ENCODE measurements around the gene MCF2L2.

Gene MCF2L2

DNA sequence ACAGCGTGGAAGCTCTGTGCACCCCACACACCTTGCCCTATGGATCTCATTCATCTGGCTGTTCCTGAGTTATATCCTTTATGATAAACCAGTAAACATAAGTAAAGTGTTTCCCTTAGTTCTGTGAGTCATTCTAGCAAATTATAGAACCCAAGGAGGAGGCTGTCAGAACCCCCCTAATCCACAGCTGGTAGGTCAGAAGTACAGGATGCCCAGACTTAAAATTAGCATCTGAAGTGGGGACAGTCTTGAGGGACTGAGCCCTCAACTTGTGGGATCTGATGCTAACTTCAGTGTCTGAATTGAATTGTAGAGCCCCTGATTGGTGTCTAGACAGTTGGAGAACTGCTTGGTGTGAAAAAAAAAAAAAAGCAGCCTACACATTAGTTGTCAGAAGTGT lies 100.3 kb downstream of the MCF2L2 start:
- no peak for DNase-seq (ENCODE audit: low read depth in 2 of 2)

DNA sequence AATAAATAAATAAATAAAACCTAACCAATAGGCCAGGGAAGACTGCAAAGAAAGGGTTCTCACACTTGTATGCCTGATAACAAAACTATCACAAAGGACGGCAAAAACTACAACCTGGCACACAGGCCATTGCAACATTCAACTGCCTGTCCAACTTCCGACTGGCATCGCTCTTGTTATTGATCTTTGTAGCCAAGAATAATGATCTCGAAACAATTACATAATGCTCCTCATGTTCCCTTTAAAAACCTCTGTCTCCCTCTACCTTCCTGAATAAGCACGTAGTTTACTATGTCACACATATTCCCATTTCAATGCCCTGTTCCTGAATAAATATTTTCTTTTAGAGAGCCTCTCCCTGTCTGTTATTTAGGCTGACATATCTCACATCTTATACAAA lies 101.1 kb downstream of the MCF2L2 start:
- no peak for DNase-seq (ENCODE audit: low read depth in 2 of 2)

DNA sequence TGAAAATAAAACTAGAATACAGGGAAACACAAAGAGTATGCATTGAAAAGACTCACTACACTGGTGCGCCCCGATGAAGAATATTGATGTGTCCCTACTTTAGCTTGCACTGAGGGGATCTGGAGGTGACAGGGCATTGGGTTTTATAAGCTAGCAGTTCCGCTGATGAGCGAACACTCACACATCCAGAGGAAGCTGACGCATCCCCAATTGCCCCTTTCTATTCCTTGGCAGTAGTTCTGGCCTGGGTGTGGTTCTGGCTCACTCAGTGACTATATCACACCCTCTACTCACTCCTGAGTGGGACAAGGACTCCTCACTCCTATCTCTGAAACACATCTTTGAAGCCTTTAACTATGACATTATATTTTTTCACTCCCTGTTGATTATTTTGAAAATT lies 104.3 kb downstream of the MCF2L2 start:
- no peak for DNase-seq (ENCODE audit: low read depth in 2 of 2)

DNA sequence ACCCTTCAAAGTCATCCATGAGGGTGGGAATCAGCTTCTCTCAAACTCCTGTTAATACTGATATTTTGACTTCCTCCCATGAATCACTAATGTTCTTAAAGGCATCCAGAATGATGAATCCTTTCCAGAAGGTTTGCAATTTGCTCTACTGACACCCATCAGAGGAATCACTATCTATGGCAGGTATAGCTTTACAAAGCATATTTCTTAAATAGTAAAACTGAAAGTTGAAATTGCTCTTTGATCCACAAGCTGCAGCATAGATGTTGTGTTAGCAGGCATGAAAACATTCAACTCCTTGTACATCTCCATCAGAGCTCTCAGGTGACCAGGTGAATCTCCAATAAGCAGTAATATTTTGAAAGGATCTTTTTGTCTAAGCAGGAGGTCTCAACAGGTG lies 109.0 kb downstream of the MCF2L2 start:
- no peak for DNase-seq (ENCODE audit: low read depth in 2 of 2)

DNA sequence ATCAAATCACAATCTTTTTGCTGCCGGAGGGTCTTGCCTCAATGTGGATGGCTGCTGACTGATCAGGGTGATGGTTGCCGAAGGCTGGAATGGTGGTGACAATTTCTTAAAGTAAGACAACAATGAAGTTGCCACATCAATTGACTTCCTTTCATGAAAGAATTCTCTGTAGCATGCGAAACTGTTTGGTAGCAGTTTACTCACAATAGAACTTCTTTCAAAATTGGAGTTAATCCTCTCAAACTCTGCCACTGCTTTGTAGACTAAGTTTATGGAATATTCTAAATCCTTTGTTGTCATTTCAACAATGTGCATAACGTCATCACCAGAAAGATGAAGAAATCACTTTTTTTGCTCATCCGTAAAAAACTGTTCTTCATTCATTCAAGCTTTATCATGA lies 109.5 kb downstream of the MCF2L2 start:
- DNase-seq (ENCODE audit: low read depth in 2 of 2) = no peak

DNA sequence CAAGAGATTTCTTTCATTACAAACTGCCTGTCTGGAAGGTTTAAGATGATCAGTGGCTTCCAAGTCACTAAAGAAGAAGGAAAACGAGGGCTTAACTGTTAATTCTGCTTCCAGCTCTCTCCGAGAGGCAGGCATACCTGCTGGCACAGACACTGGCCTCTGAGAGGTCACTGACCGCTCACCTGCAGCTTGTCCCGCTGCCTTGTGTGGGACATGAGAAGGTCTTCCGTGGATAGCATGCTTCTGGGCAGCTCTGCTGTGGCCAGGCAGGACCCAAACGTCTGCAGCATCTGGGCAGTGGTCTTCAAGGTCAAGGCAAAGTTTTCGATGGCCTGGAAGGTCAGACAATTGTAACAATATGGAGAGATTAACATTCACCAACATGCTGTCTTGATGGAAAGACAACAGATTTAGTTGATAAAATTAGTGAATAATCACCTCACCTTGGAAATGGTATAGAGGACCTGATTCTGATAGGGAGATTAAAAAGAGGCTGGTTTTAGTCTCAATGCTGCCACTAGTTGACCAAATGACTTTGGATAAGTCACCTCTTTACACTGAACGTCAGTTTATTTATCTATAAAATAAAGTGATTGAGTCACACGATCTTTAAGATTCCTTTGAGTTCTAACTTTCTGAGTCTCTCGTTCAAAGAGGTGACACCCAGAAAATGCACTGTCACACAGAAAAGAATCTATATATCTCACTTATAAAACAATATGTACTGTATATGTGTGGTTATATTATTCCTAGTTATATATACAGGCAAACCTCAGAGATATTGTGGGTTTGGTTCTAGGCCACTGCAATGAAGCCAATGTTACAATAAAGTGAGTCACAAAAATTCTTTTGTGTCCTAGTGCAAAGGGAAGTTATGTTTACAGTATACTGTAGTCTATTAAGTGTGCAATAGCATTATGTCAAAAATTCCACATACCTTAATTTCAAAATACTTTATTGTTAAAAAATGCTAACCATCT lies 110.2 kb downstream of the MCF2L2 start:
- no peak for DNase-seq (ENCODE audit: low read depth in 2 of 2)

DNA sequence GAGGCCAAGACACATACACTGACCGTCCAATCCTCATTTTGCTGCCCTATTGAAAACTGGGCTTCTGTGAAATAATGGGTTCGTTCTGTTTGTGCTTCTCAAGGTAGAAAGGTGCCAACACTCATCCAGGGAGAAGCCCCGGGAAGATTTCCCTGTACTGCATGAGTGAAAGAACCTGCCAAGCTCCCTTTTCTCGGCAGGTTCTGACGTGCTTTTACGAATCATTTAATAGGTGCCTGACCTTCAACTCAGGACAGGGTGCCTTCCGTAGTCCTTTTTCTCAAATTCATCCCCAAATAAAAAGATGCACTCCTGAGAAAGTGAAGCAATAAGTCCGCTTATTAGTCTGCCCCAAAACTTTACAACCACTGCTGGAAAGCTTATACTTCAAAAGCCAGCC lies 111.1 kb downstream of the MCF2L2 start:
- DNase-seq (ENCODE audit: low read depth in 2 of 2) = no peak

DNA sequence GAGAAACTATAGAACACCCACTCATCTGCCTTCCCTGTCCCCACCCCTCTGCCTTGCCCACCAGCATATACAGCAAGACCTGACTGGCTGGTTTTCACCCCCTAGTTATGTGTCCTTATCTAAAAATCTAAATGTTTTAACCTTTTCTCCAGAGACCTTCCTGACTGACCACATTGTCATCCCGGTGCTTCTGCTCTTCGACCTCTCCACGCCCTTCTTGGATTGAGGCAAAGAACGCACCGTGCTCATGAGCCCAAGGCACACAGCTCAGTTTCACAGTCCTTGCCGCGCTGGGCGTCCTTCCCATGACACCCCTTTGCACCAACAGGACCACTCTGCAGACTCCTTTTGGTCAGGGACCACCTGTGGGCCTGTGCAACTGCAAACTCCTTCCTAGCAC lies 112.7 kb downstream of the MCF2L2 start:
- no peak for DNase-seq (ENCODE audit: low read depth in 2 of 2)

DNA sequence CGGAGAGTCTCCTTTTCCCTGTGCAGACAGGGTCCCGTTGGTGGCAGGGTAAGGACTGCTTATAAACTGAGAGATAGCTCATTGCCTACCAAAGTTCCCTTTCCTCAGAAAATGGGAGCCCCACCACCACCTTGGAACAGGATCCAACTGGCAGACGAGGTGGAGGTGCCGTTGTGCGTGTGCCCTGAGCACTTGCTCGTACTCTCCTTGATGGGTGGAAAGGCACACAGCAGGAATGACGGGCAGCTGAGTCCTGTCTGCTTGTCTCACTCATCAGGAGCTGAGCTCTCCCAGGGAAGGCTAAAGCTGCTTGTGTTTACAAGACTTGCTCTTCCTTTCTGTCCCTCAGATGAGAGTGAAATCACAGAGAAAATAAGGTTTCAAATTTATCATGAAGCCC lies 114.7 kb downstream of the MCF2L2 start:
- no peak for DNase-seq (ENCODE audit: low read depth in 2 of 2)

DNA sequence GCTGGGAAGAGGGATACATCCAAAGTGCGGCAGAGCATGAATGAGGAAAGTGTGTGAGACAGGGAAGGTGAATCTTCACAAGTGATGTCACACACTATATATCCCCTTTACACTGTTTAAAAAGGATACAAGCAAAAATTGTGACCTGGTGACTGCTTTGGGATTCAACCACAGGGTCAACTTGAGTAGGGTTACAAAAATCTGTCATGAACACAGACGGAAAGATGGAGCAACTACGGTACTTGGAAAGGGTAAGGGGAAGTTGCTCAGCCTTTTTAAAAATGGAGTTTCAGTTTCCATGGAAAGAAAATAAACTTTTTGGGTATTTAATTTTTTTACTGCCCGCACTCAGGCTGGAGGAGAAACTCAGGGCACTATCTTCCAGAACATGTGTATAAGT lies 115.1 kb downstream of the MCF2L2 start:
- no peak for DNase-seq (ENCODE audit: low read depth in 2 of 2)

DNA sequence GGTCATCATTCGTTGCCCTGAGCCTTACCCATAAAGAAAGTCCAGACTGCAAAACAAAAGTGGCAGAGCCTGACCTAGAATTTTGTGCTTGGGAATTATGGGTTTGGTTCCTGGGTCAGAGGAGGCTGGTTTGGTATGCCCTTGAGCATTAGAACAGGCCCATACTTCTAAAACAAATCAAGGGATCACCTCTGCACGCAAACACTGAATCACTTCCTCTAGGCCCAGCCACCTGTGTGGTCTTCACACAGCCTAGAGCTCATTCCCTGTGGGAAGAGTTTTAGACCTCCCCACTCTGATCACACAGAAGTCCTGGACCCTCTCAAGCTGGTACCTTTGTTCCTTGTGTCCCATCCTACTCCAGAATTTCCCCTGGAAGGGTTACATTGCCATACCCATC lies 116.0 kb downstream of the MCF2L2 start:
- no peak for DNase-seq (ENCODE audit: low read depth in 2 of 2)

DNA sequence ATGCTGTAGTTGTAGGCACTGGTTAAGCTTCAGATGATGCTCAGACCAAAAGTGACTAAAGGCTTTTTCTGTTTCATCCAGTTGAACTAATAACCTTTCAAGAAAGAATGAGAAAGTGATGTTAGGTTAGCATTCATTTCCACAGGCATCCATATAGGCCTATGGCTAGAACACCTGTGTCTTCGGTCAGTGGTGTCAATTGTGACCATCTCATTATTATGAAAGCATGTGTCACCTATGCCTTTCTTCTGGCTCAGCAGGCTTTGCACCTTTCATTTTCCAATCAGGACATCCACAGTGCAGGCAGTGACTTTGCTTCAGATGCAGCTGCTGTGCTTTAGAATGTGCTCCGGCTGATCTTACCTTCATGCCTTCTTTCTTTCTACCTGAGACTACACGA lies 117.5 kb downstream of the MCF2L2 start:
- no peak for DNase-seq (ENCODE audit: low read depth in 2 of 2)

DNA sequence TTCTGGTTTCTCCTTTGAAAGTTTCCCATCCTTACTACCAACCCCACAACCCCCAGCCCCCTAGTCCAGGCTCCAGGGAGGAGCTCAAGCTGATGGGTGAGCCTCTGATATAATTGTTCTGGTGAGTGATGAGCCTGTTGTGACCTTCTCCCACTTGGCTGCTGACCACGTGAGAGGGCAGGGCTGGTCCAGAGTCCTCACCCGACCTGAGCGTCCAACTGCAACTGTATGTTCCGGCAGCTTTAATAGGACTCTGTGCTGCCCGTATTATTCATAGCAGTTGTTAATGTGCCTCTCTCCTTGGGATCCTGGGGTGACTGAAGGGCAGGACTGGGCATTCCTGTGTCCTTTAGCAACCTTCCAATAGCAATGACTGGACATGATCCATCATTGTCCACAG lies 119.1 kb downstream of the MCF2L2 start:
- DNase-seq (ENCODE audit: low read depth in 2 of 2) = no peak

DNA sequence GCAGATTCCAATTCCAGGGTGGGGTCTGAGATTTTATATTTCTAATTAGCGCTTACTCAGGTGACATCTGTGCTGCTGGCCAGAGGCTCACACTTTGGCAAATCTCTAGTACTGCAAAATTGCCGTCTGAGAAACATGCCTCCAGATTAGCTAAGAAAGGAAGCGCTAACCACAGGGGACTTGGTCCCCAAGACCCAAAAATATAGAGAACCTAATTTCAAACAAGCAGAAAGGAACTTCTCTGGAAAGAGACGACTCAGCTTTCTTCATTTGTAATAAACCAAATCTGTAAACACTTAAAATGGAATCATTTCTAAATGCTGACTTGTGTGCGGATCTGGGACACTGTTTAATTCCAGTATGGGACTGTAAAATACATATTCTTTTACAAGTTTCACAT lies 119.7 kb downstream of the MCF2L2 start:
- no peak for DNase-seq (ENCODE audit: low read depth in 2 of 2)

DNA sequence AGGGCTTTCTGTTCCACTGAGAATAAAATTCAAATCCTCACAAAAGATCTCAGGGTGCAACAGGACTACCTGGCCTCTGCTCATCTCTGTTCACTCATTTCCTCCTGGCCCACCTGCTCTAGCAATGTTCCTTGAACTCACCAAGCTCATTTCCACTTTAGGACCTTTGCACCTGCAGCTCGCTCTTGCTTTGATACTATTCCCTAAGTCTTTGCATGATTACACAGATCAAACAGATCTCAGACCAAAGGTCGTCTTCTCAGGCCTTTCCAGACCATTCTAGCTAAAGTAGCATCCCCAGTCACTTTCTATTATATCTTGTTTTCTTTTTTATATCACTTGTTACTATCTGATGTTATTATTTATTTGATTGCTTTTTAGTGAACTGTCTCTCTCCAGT lies 120.7 kb downstream of the MCF2L2 start:
- DNase-seq (ENCODE audit: low read depth in 2 of 2) = no peak

DNA sequence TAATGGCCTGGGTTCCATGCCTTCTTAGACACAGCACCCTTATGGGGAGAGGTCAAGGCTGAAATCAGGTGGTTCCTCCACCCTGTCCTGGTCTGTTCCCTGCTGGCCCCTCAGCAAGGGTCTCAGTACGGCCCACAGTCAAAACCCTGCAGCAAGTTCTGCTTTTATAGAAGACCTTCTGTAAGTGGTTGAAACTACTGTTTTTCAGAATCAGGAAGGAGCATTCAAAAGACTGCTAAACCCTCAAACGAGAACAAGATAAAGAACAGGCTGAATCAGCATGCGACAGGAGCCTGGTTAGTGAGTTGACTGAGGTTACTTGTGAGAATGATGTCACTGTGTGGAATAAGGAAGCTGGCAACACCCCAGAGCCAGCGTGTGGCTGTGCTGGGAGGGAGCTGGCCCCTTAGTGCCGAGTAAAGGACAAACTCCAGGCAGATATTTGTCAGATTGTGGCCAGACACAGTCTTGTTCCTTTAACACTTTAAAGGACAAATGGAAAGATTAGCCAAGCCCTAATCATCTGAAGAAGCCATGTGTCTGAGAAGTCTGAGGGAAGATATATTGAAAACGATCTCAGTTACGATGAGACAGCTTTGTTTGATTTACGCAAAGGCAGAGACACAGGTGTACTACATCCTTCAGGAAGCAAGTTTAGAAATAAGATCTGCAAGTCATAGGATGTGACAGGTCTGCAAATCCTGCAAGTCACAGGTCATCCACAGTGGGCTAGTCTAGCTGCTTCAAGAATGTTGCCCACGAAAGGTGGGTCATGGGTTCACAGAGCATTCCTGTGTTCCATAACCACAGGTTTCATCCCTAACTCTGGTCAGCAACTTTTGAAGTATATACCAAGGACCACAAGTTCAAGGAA lies 121.4 kb downstream of the MCF2L2 start:
- peak; percentile 21 to 27 for DNase-seq (ENCODE audit: low read depth in 2 of 2)

DNA sequence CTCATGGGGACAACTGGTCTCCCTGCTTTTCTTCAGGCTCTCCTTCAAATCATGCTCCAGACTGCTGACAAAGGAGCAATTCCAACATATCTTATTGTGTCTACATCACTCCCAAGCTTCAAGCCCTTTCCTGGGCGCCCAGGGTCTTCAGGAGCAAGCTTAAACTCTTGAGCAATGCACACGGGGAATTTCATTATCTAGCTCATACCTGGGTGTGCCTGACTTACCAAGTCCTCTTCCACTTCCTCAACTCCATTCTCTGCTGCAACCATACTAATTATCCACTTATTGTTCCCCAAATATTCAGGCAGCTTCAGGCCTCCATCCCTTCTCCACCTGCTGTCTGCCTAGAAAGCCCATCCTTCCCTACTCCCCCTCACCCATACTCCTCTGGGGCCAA lies 124.7 kb downstream of the MCF2L2 start:
- DNase-seq (ENCODE audit: low read depth in 2 of 2) = no peak

DNA sequence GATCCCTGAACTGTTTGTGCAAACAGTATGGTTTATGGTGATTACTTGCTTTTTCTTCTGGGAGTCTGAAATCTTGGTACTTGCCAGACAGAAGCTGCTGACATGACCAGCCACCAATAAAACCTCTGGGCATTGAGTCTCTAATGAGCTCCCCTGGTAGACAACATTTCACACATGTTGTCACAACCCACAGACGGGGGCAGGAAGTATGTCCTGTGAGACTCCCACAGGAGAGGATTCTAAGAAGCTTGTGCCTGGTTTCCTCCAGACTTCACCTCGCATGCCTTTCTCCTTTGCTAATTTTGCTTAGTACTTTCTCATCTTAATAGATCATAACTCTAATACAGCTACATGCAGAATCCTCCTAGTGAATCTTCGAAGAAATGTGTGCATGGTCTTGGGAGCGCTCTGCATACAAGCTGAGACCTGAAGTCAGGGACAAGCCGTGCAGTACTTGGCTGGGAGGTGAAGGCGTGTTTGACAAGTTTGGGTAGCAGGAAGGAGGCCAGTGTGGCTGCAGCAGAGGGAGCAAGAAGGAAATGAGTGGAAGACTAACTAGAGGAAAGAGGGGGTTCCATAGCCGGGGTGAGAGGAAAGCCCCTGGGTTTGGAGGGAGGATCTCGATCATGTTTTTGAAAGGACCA lies 126.4 kb downstream of the MCF2L2 start:
- DNase-seq (ENCODE audit: low read depth in 2 of 2) = no peak

DNA sequence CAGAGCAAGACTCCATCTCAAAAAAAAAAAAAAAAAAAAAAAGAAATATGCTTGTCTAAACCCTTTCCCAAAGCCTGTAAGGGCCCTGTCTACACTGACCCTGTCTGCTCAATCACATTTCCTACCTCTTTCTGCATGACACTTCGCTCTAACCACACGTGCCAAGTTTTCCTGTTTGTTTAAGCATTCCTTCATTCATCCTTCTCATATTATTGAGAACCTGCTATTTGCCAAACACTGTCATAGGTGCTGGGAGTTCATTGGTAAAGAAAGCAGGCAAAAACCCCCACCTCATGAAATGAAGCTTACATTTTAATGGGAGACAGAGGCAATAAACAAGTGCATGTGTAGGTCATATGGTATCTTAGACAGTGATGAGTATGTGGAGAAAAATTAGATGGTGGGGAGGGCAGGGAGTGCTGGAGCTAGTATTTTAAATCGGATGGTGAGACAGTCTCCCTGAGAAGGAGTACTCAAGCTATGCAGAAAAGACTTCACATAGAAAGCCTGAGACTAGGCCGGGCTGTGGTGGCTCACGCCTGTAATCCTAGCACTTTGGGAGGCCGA lies 127.3 kb downstream of the MCF2L2 start:
- no peak for DNase-seq (ENCODE audit: low read depth in 2 of 2)

DNA sequence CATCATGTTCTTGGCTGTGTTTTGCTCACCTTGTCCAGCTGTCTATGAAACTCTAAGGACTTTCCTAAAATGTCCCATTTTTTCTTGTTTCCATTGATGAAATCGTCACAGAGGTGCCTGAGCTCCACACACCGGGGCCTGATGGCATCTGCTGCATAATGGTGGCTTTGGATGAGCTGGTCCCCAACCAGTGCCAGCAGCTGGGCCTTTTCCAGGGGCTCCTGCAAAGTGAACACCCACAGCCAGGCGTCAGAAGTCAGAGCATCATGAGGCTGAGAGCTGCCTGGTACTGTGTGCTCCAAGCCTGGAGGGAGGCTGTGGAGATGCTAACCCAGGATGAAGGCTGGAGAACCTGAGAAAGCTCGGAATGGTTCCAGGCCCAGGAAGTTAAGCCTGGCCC lies 128.4 kb downstream of the MCF2L2 start:
- DNase-seq (ENCODE audit: low read depth in 2 of 2) = no peak

DNA sequence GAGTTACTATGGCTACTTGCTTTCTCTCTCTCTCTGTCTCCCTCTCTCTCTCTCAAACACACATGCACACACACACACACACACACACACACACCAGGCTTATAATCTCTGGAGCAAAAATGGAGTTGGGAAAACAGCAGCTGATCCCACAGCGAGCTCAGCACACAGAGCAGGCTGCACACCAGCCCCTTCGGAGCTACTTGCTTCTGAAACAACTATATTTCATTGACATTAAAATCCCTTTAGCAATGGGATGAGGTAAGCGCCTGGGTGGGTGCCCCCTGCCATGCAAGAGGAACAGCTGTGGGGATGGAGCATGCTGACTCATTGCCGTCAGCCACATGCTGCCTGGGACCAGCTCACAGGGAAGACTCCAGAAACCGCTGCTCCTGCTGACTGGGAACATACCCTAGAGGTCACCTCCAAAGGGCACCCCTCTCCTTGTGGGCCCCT lies 129.7 kb downstream of the MCF2L2 start:
- DNase-seq (ENCODE audit: low read depth in 2 of 2) = no peak

DNA sequence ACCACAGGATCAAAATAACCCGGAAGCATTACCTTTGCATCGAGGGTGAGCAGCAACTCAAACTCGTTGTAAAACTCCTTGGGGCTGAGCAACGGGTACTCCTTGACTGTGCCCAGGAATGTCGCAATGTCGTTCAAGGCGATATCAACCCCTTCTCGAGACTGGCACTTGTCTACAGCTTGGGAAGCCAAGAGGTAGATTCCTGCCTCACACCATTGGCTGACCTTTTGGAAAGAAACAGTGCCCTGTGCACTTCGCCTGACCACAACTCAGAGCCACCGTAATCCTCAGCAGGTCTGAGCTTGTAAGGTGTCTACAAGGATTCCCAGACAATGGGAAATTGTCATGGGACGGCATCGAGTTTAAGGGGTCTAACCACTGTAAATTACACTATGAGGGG lies 131.5 kb downstream of the MCF2L2 start:
- DNase-seq (ENCODE audit: low read depth in 2 of 2) = no peak
